PFSK-1 (cell line): ENCODE results near the gene TIAM2.

Experiments used
- FOXP2 ChIP-seq: optimal IDR thresholded peaks from 2 replicates; pipeline ENCODE3; 2011; ENCODE audit warnings: borderline replicate concordance, control low read depth, inconsistent platforms; ENCODE audit not compliant: insufficient read depth; ENCODE audit errors: extremely low read length, extremely low read depth
- POLR2AphosphoS5 ChIP-seq: IDR thresholded peaks from 2 replicates; pipeline ENCODE4 v1.6.1; 2012; ENCODE audit warnings: low read depth, mild to moderate bottlenecking, control low read depth, low read length, moderate library complexity
- REST ChIP-seq, 2 experiments: IDR thresholded peaks; 2 replicates each; pipeline versions ENCODE4 v1.6.1 to v1.8.0; 2011 to 2012; ENCODE audit warnings: low read depth in 2 of 2, low read length in 2 of 2, control low read depth in 1 of 2, inconsistent platforms in 1 of 2, mild to moderate bottlenecking in 1 of 2, moderate library complexity in 1 of 2; ENCODE audit not compliant: insufficient read depth in 1 of 2
- SIN3A ChIP-seq: IDR thresholded peaks from 2 replicates; pipeline ENCODE4 v1.6.1; 2012; ENCODE audit warnings: mild to moderate bottlenecking, low read length, moderate library complexity, borderline replicate concordance; ENCODE audit not compliant: insufficient read depth
- TAF1 ChIP-seq: IDR thresholded peaks from 2 replicates; pipeline ENCODE4 v1.6.1; 2012; ENCODE audit warnings: low read length, control low read depth, borderline replicate concordance; ENCODE audit not compliant: insufficient read depth

GRCh38 chr6:155143029-155143577 is 148.0 kb downstream of the TIAM2 start:
- TF ChIP-seq REST (IDR thresholded peaks at IDR 0.05; ENCODE audit: insufficient read depth in 1 of 2, low read depth in 2 of 2, low read length in 2 of 2) (no peak), SIN3A (no peak), TAF1 (no peak), POLR2AphosphoS5 (no peak), FOXP2 (no peak)
